Measurements from ENCODE around the gene ACVR1. TPM values are rescaled to one million over a fixed set of nuclear protein-coding genes. Genes with fewer than 3 reads are reported as not detected.

The ACVR1 gene
- 21.4 and 30.5 TPM in 2 replicates for total RNA-seq

GRCh38 chr2:157876066-157876785, at the start of gene ACVR1:
ACVR1 (minus strand) TSS chr2:157876330; CDS start chr2:157799493, 76,837 bp downstream.

Other genes starting within 250 kb of the ACVR1 start
- gene ACVR1C, start 247.5 kb downstream of the ACVR1 start, total RNA-seq: under 0.01 and 0.19 TPM in 2 replicates
- gene UPP2, start 225.5 kb upstream of the ACVR1 start, total RNA-seq: not detected in 2 replicates